ENCODE measurements around the gene JAG1.

- no peak for TF ChIP-seq ZNF8 (CRISPR knock-in tag; IDR thresholded peaks at IDR 0.05)
- TF ChIP-seq PATZ1 (CRISPR knock-in tag; IDR thresholded peaks at IDR 0.05; ENCODE audit: borderline replicate concordance), result no peak
- no peak for TF ChIP-seq ZNF565 (CRISPR knock-in tag; conservative IDR thresholded peaks at IDR 0.05; ENCODE audit: low read depth)
- TF ChIP-seq CREB5 (CRISPR knock-in tag; IDR thresholded peaks at IDR 0.05; ENCODE audit: low read depth), result no peak
- TF ChIP-seq ARNTL (CRISPR knock-in tag; IDR thresholded peaks at IDR 0.05; ENCODE audit: borderline replicate concordance, low read depth), result no peak
- TF ChIP-seq RARB (CRISPR knock-in tag; IDR thresholded peaks at IDR 0.05), result no peak
- no peak for TF ChIP-seq ZFP30 (CRISPR knock-in tag; IDR thresholded peaks at IDR 0.05)
- no peak for TF ChIP-seq TCF4 (CRISPR knock-in tag; IDR thresholded peaks at IDR 0.05; ENCODE audit: borderline replicate concordance)
Observed at GRCh38 chr20:10721976-10722375, 48.2 kb upstream of the JAG1 start.
